HepG2 (cell line): Measurements from ENCODE around the gene KIRREL3.

ENCODE experiments used
- EP300 ChIP-seq, 3 experiments: sonication (generic) in 1 of 3; formaldehyde crosslinking in 1 of 3; IDR thresholded peaks; 2 replicates each; pipeline versions ENCODE4 v1.5.1 to v1.6.1; 2011 to 2020; ENCODE audit warnings: low read depth in 2 of 3, low read length in 2 of 3, borderline replicate concordance in 1 of 3, improper control_type of control experiment in 1 of 3, mild to moderate bottlenecking in 1 of 3, missing genetic modification reagents in 1 of 3, moderate library complexity in 1 of 3
- GTF2F1 ChIP-seq: fragments of 150-350 bp; IDR thresholded peaks from 2 replicates; pipeline ENCODE4 v1.6.1; 2014; ENCODE audit warnings: low read length
- JUN ChIP-seq: sonication (generic); formaldehyde crosslinking; IDR thresholded peaks from 2 replicates; pipeline ENCODE4 v1.4.0; 2020; ENCODE audit warnings: mild to moderate bottlenecking, missing genetic modification reagents
- JUND ChIP-seq: sonication (generic); formaldehyde crosslinking; IDR thresholded peaks from 2 replicates; pipeline ENCODE4 v1.8.0; 2022; ENCODE audit warnings: mild to moderate bottlenecking, missing genetic modification reagents
- KDM6A ChIP-seq: IDR thresholded peaks from 2 replicates; pipeline ENCODE4 v1.6.1; 2016; ENCODE audit warnings: low read depth
- KMT2A ChIP-seq: sonication (generic); formaldehyde crosslinking; IDR thresholded peaks from 2 replicates; pipeline ENCODE4 v1.4.0; 2020; ENCODE audit warnings: missing genetic modification reagents
- NFE2L2 ChIP-seq: fragments of 150-350 bp; IDR thresholded peaks from 2 replicates; pipeline ENCODE4 v1.6.1; 2014; ENCODE audit warnings: low read length
- POLR2AphosphoS5 ChIP-seq: IDR thresholded peaks from 2 replicates; pipeline ENCODE4 v1.6.1; 2012; ENCODE audit warnings: low read depth, low read length
- TCF12 ChIP-seq, 2 experiments: fragments of 450-650 bp in 1 of 2; sonication (generic) in 1 of 2; formaldehyde crosslinking in 1 of 2; IDR thresholded peaks; 2 replicates each; pipeline versions ENCODE4 v1.6.1 to v1.8.0; 2017 to 2022; ENCODE audit warnings: antibody characterized with exemption in 1 of 2, mild to moderate bottlenecking in 1 of 2, missing genetic modification reagents in 1 of 2, moderate library complexity in 1 of 2
- ZFAT ChIP-seq: sonication (generic); formaldehyde crosslinking; conservative IDR thresholded peaks from 2 replicates; pipeline ENCODE4 v1.8.1; 2023; ENCODE audit warnings: missing genetic modification reagents, inconsistent platforms
- ZNF260 ChIP-seq: sonication (generic); formaldehyde crosslinking; IDR thresholded peaks from 2 replicates; pipeline ENCODE4 v1.4.0; 2020; ENCODE audit warnings: missing genetic modification reagents, low read depth, mild to moderate bottlenecking, borderline replicate concordance
- ZNF747 ChIP-seq: sonication (generic); formaldehyde crosslinking; IDR thresholded peaks from 2 replicates; pipeline ENCODE4 v1.8.1; 2023; ENCODE audit warnings: missing genetic modification reagents, mild to moderate bottlenecking, borderline replicate concordance
- TF ChIP-seq, protein P1 (sequence below): sonication (generic); formaldehyde crosslinking; IDR thresholded peaks from 2 replicates; pipeline ENCODE4 v1.5.0; 2020; ENCODE audit warnings: mild to moderate bottlenecking, missing genetic modification reagents, moderate library complexity

DNA sequence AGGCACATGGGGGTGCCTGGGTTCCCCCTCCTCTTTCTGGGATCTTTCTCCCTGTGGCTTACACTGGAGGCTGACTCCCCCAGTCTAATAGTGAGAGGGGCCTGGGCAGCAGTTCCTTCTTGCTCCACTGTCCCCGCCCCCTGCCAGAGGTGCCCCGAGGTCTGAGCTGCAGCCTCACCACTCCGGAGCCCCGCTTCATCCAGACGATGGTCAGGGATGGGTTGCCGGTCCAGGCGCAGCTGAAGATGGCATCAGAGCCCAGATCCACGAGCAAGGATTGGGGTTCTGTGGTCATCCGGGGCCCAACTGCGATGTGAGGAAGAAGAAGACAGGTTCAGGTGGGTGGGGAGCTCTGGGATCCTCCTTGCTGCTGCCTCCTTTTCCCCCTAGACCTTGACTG, 554.0 kb downstream of the KIRREL3 start:
- TF ChIP-seq POLR2AphosphoS5: no peak
- TF ChIP-seq, protein P1, sequence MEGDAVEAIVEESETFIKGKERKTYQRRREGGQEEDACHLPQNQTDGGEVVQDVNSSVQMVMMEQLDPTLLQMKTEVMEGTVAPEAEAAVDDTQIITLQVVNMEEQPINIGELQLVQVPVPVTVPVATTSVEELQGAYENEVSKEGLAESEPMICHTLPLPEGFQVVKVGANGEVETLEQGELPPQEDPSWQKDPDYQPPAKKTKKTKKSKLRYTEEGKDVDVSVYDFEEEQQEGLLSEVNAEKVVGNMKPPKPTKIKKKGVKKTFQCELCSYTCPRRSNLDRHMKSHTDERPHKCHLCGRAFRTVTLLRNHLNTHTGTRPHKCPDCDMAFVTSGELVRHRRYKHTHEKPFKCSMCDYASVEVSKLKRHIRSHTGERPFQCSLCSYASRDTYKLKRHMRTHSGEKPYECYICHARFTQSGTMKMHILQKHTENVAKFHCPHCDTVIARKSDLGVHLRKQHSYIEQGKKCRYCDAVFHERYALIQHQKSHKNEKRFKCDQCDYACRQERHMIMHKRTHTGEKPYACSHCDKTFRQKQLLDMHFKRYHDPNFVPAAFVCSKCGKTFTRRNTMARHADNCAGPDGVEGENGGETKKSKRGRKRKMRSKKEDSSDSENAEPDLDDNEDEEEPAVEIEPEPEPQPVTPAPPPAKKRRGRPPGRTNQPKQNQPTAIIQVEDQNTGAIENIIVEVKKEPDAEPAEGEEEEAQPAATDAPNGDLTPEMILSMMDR (CRISPR knock-in tag): no peak
- TF ChIP-seq JUND: no peak
- no peak for TF ChIP-seq ZNF747 (CRISPR knock-in tag)
- TF ChIP-seq TCF12 (IDR thresholded peaks at IDR 0.05): no peak
- TF ChIP-seq TCF12 (CRISPR knock-in tag; IDR thresholded peaks at IDR 0.05): no peak
- no peak for TF ChIP-seq ZNF260 (CRISPR knock-in tag)
- TF ChIP-seq EP300 (IDR thresholded peaks at IDR 0.05; ENCODE audit: low read depth in 2 of 2, low read length in 2 of 2): no peak
- TF ChIP-seq EP300 (CRISPR knock-in tag; IDR thresholded peaks at IDR 0.05; ENCODE audit: borderline replicate concordance): no peak
- TF ChIP-seq JUN: no peak
- no peak for TF ChIP-seq ZFAT (CRISPR knock-in tag)
- TF ChIP-seq NFE2L2: no peak
- no peak for TF ChIP-seq KMT2A (CRISPR knock-in tag)
- no peak for TF ChIP-seq KDM6A (CRISPR knock-in tag)
- no peak for TF ChIP-seq GTF2F1
